Adipose tissue (tissue), 3 donors: ENCODE data around the gene NFKBIE. TPM values are rescaled to one million over a fixed set of nuclear protein-coding genes. Genes with fewer than 3 reads are reported as not detected.

Experiments
- H3K27ac ChIP-seq: one replicate; pipeline ENCODE4 v1.5.1; 2013; ENCODE audit warnings: low read depth, low read length
- WGBS, 3 donors: extraction: QIAGEN DNeasy Blood & Tissue Kit; methylation state at CpG; one replicate each; pipeline ENCODE4 v1.1.7; 2013; 5-methylcytosine and 5-hydroxymethylcytosine counted together
- polyA plus RNA-seq, 3 donors: library from polyadenylated mRNA; stranded (reverse); fragments of 200-250 nt; gene quantifications; one replicate each; pipeline ENCODE4 v1.2.3, GENCODE V29; 2013
- donor health status: healthy with polysubstance abuse.
- donor health status: Bipolar disorder and iron deficiency.
- donor health status: healthy.

Gene NFKBIE
- polyA plus RNA-seq, 3 donors: 3.1 to 9.8 (median 4.9) TPM

- H3K27ac ChIP-seq: no peak overlapping the region
These were observed 971 bp downstream of the NFKBIE start for GRCh38 chr6:44264154-44265006.

GRCh38 chr6:44263354-44264100 is 1.8 kb downstream of the NFKBIE start:
- WGBS, 3 donors: 23 to 63% (median 43%) methylated on average over 8 to 9 of the region's 9 CpGs
- no peak overlapping the region for H3K27ac ChIP-seq

More at GRCh38 chr6:44264154-44265006, 971 bp downstream of the NFKBIE start:
- WGBS, 3 donors: 7 to 8% (median 7%) methylated on average over 13 of the region's 13 CpGs

- WGBS, 3 donors: 57 to 74% (median 60%) methylated on average over 7 of the region's 7 CpGs
- no peak overlapping the region for H3K27ac ChIP-seq
These were observed 2.6 kb downstream of the NFKBIE start for GRCh38 chr6:44262467-44263353.

- no peak overlapping the region for H3K27ac ChIP-seq
- WGBS, 3 donors: 95 to 98% (median 96%) methylated on average over 8 of the region's 8 CpGs
These were observed 3.8 kb downstream of the NFKBIE start for GRCh38 chr6:44261581-44261980.

GRCh38 chr6:44260451-44261297 is 4.7 kb downstream of the NFKBIE start:
- WGBS, 3 donors: 89 to 97% (median 92%) methylated on average over 6 of the region's 6 CpGs
- H3K27ac ChIP-seq: no peak overlapping the region

- WGBS, 3 donors: 90 to 97% (median 97%) methylated on average over 8 of the region's 8 CpGs
- no peak overlapping the region for H3K27ac ChIP-seq
These were observed 5.3 kb downstream of the NFKBIE start for GRCh38 chr6:44260011-44260410.

- WGBS, 3 donors: 87 to 96% (median 95%) methylated on average over 3 of the region's 3 CpGs
- no peak overlapping the region for H3K27ac ChIP-seq
These were observed 6.4 kb downstream of the NFKBIE start for GRCh38 chr6:44258921-44259320.

- WGBS, 3 donors: 85 to 90% (median 86%) methylated on average over 9 of the region's 9 CpGs
- H3K27ac ChIP-seq: no peak overlapping the region
These were observed 7.0 kb downstream of the NFKBIE start for GRCh38 chr6:44258325-44258863.

GRCh38 chr6:44257753-44258324 is 7.5 kb downstream of the NFKBIE start:
- H3K27ac ChIP-seq: no peak overlapping the region
- 23 to 35% (median 30%) methylated on average over 15 of the region's 15 CpGs for WGBS, 3 donors

GRCh38 chr6:44257025-44257752 is 8.2 kb downstream of the NFKBIE start, which contains the start of gene SLC35B2:
Gene SLC35B2 (minus strand): TSS chr6:44257528. CDS start chr6:44257410, 118 bp downstream.
- H3K27ac ChIP-seq: peak within 1 kb of the TSS; percentile 34
- WGBS, 3 donors: 0 to 1% (median 0%) methylated on average over 49 to 80 of the region's 80 CpGs

- 0 to 3% (median 1%) methylated on average over 8 to 12 of the region's 12 CpGs for WGBS, 3 donors
- no peak overlapping the region for H3K27ac ChIP-seq
These were observed 8.7 kb downstream of the NFKBIE start for GRCh38 chr6:44256775-44257024.

- H3K27ac ChIP-seq: no peak overlapping the region
- 20 to 30% (median 29%) methylated on average over 15 of the region's 15 CpGs for WGBS, 3 donors
These were observed 9.2 kb downstream of the NFKBIE start for GRCh38 chr6:44255871-44256774.

GRCh38 chr6:44255105-44255808 is 10.1 kb downstream of the NFKBIE start:
- H3K27ac ChIP-seq: no peak overlapping the region

GRCh38 chr6:44254191-44255104 is 10.9 kb downstream of the NFKBIE start:
- 71 to 85% (median 84%) methylated on average over 12 of the region's 12 CpGs for WGBS, 3 donors
- no peak overlapping the region for H3K27ac ChIP-seq

More at GRCh38 chr6:44255105-44255808, 10.1 kb downstream of the NFKBIE start:
- WGBS, 3 donors: 55 to 80% (median 69%) methylated on average over 16 of the region's 16 CpGs
